HCT116 (cell line): Measurements from ENCODE around the gene ASB10.

Experiments used
- CTCF ChIP-seq, 3 experiments: fragments of 200-600 bp in 1 of 3; sonication (generic) in 1 of 3; IDR thresholded peaks in 2 of 3; conservative IDR thresholded peaks in 1 of 3; 2 replicates each; pipeline ENCODE4 v1.5.1; 2012 to 2017; ENCODE audit warnings: low read depth in 2 of 3, low read length in 2 of 3, antibody characterized with exemption in 1 of 3, borderline replicate concordance in 1 of 3, control low read depth in 1 of 3, mild to moderate bottlenecking in 1 of 3, mixed read lengths in 1 of 3, mixed run types in 1 of 3, moderate library complexity in 1 of 3; ENCODE audit not compliant: insufficient read depth in 1 of 3
- EZH2 ChIP-seq: fragments of 200-600 bp; sonication (generic); IDR thresholded peaks from 2 replicates; pipeline ENCODE4 v1.6.1; 2017; ENCODE audit warnings: antibody characterized with exemption, mixed run types
- EZH2phosphoT487 ChIP-seq: fragments of 200-600 bp; IDR thresholded peaks from 2 replicates; pipeline ENCODE4 v1.6.1; 2018; ENCODE audit warnings: antibody characterized with exemption, borderline replicate concordance
- POLR2A ChIP-seq: IDR thresholded peaks from 2 replicates; pipeline ENCODE4 v1.7.0; 2011; ENCODE audit warnings: borderline replicate concordance; ENCODE audit not compliant: insufficient read depth, insufficient read length; ENCODE audit errors: extremely low read depth
- POLR2AphosphoS5 ChIP-seq: IDR thresholded peaks from 2 replicates; pipeline ENCODE4 v1.6.1; 2011; ENCODE audit warnings: mild to moderate bottlenecking, low read depth, low read length, moderate library complexity
- TCF7L2 ChIP-seq: IDR thresholded peaks from 2 replicates; pipeline ENCODE4 v1.7.0; 2011; ENCODE audit warnings: borderline replicate concordance, inconsistent platforms; ENCODE audit not compliant: insufficient read depth, insufficient read length; ENCODE audit errors: extremely low read depth
- ZFX ChIP-seq: fragments of 450-650 bp; IDR thresholded peaks from 2 replicates; pipeline ENCODE4 v1.6.1; 2017

GRCh38 chr7:151229249-151229648 is 42.2 kb upstream of the ASB10 start:
- TF ChIP-seq CTCF (IDR thresholded peaks at IDR 0.05 in 2 of 3, conservative IDR thresholded peaks at IDR 0.05 in 1 of 3; ENCODE audit: borderline replicate concordance in 1 of 3, insufficient read depth in 1 of 3, low read depth in 2 of 3, low read length in 2 of 3), result no peak
- TF ChIP-seq POLR2A, result no peak
- no peak for TF ChIP-seq EZH2
- no peak for TF ChIP-seq EZH2phosphoT487
- TF ChIP-seq ZFX, result no peak
- no peak for TF ChIP-seq POLR2AphosphoS5
- TF ChIP-seq TCF7L2, result no peak
